Measurements from ENCODE around the gene TOB1. TPM values are rescaled to one million over a fixed set of nuclear protein-coding genes. Genes with fewer than 3 reads are reported as not detected.

Gene TOB1
- total RNA-seq, 2 donors from 2014 or later = 29.0 to 31.0 TPM

- no peaks in the 10 kb centered on the region for H3K36me3 ChIP-seq
- peak overlapping the region; percentile 80 to 91 for H3K27ac ChIP-seq
- no peaks in the 10 kb centered on the region for H3K27me3 ChIP-seq
- peaks cover 0 to 21% of the 10 kb centered on the region in 2 donors for H3K4me1 ChIP-seq
- DNase-seq (ENCODE audit: low spot score) = no peak
- H3K4me3 ChIP-seq = no peak overlapping the region
- H3K9me3 ChIP-seq = no peaks in the 10 kb centered on the region
- TF ChIP-seq, protein P1, sequence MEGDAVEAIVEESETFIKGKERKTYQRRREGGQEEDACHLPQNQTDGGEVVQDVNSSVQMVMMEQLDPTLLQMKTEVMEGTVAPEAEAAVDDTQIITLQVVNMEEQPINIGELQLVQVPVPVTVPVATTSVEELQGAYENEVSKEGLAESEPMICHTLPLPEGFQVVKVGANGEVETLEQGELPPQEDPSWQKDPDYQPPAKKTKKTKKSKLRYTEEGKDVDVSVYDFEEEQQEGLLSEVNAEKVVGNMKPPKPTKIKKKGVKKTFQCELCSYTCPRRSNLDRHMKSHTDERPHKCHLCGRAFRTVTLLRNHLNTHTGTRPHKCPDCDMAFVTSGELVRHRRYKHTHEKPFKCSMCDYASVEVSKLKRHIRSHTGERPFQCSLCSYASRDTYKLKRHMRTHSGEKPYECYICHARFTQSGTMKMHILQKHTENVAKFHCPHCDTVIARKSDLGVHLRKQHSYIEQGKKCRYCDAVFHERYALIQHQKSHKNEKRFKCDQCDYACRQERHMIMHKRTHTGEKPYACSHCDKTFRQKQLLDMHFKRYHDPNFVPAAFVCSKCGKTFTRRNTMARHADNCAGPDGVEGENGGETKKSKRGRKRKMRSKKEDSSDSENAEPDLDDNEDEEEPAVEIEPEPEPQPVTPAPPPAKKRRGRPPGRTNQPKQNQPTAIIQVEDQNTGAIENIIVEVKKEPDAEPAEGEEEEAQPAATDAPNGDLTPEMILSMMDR (IDR thresholded peaks at IDR 0.05) = no peak
Measured at GRCh38 chr17:50853015-50853615, 13.0 kb downstream of the TOB1 start.

- Histone ChIP-seq H3K4me3 (no peak overlapping the region), H3K36me3 (no peaks in the 10 kb centered on the region), H3K27ac (peak overlapping the region; percentile 80 to 91), H3K9me3 (no peaks in the 10 kb centered on the region), H3K4me1 (peaks cover 0 to 27% of the 10 kb centered on the region in 2 donors), H3K27me3 (no peaks in the 10 kb centered on the region)
- no peak for DNase-seq (ENCODE audit: low spot score)
- TF ChIP-seq, protein P1 (IDR thresholded peaks at IDR 0.05) = no peak
Measured at GRCh38 chr17:50850640-50851039, 15.5 kb downstream of the TOB1 start.

GRCh38 chr17:50848711-50849110 is 17.4 kb downstream of the TOB1 start:
- Histone ChIP-seq H3K36me3 (no peaks in the 10 kb centered on the region), H3K4me3 (no peak overlapping the region), H3K27me3 (no peaks in the 10 kb centered on the region), H3K4me1 (peaks cover 0 to 33% of the 10 kb centered on the region in 2 donors), H3K27ac (no peak overlapping the region), H3K9me3 (no peaks in the 10 kb centered on the region)
- TF ChIP-seq, protein P1 (IDR thresholded peaks at IDR 0.05) = no peak
- no peak for DNase-seq (ENCODE audit: low spot score)

DNA sequence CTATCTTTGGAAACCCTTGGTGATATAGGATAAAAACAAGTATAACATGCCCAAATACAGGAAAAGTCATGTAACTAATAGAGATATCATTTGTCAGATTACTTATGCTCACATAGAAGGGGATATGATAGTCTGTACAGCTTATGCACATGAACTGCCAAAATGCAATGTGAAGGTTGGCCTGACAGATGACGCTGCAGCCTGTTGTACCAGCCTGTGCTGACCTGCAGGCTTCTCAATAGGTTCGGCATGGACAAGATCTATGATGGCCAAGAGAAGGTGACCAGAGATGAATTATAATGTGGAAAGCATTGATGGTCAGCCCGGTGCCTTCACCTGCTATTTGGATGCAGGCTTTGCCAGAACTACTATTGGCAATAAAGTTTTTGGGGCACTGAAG is 18.1 kb downstream of the TOB1 start:
- no peaks in the 10 kb centered on the region for H3K36me3 ChIP-seq
- peak overlapping the region; percentile 46 to 81 for H3K27ac ChIP-seq
- peaks cover 0 to 30% of the 10 kb centered on the region in 2 donors for H3K4me1 ChIP-seq
- H3K27me3 ChIP-seq = no peaks in the 10 kb centered on the region
- H3K4me3 ChIP-seq = no peak overlapping the region
- TF ChIP-seq, protein P1 (IDR thresholded peaks at IDR 0.05) = peak in 1 of 2 donors; percentile 51
- DNase-seq (ENCODE audit: low spot score) = no peak
- H3K9me3 ChIP-seq = no peaks in the 10 kb centered on the region

DNA sequence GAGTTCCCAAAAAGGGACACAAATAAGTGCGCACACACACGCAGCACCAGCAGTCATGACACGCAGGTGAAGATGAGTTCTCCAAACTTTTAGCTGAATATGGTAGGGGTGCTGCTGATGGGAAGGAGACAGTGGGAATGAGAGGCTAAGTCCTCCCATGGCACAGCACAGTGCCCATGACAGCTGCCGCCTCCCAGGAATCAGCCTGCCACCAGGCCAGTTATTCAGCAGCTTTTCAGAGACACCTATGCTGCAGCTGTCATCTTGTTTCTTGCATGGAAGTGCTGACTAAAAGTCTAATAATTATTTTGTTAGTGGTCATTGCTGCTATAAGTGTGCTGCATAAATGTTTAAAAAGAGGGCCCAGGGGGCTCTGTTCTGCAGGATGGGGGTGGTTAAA is 18.6 kb downstream of the TOB1 start:
- H3K27ac ChIP-seq = peak overlapping the region; percentile 46 to 81
- H3K4me3 ChIP-seq = no peak overlapping the region
- TF ChIP-seq, protein P1 (IDR thresholded peaks at IDR 0.05) = no peak
- H3K36me3 ChIP-seq = no peaks in the 10 kb centered on the region
- no peaks in the 10 kb centered on the region for H3K27me3 ChIP-seq
- DNase-seq (ENCODE audit: low spot score) = no peak
- peaks cover 0 to 25% of the 10 kb centered on the region in 2 donors for H3K4me1 ChIP-seq
- H3K9me3 ChIP-seq = no peaks in the 10 kb centered on the region

All from right atrium auricular region (tissue), 2 donors.